ENCODE data around the gene BICRA. TPM values are rescaled to one million over a fixed set of nuclear protein-coding genes. Genes with fewer than 3 reads are reported as not detected.

Gene BICRA
- total and polyA plus RNA-seq, 4 donors: 6.1 to 16.1 (median 6.7) TPM

DNA sequence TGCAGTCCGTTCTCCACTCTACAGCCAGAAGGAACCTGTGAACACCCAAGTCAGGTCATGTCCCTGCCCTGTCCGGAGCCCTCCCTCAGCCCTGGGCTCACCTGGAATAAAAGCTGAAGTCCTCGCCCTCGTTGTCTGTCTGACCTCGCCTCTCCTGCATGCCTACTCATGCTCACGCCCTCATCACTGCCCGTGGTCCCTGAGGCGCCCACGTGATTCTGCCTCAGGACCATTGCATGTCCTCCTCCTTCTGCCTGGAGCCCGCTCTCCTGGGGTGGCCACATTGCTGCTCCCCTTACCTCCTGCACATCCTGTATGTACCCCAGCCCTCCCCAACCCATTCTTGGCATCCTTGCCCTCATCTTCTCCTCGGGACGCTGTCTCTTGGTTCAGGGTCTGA lies 42.2 kb downstream of the BICRA start:
- DNase-seq (no peak), ATAC-seq (ENCODE audit: insufficient read depth, low FRiP score) (no peak)
- no peak overlapping the region for H3K27ac ChIP-seq (ENCODE audit: low read depth in 1 of 2, low read length in 1 of 2)

DNA sequence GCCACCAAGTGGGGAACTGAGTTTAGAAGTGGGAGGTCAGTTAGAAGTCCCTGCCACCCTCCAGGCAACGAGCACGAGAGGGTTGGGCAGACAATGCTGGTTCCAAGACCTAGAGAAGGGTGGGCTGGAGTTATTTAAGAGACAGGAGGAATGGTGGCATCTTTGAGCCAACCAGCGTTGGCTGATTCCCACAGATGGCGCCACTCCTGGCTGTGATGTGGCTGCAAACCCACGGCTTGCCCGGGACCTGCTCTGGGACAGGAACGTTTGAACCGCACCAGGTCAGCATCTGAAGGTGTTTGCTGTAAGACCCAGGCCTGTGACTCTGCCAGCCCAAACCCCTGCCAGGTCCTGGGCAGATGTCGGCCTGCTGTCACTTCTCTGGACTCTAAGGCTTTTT lies 42.8 kb downstream of the BICRA start:
- no peak for ATAC-seq (ENCODE audit: insufficient read depth, low FRiP score)
- Histone ChIP-seq H3K27me3 (ENCODE audit: control insufficient read depth in 3 of 3, insufficient read depth in 3 of 3, low read length in 2 of 3) (no peaks in the 10 kb centered on the region), H3K4me3 (no peak overlapping the region), H3K9me3 (ENCODE audit: control insufficient read depth in 4 of 4, insufficient read depth in 3 of 4, low read length in 3 of 4) (no peaks in the 10 kb centered on the region), H3K4me1 (ENCODE audit: control insufficient read depth in 5 of 5, insufficient read depth in 5 of 5, low read length in 5 of 5) (peaks cover 0 to 7% (median 0%) of the 10 kb centered on the region in 5 donors), H3K27ac (ENCODE audit: low read depth in 1 of 2, low read length in 1 of 2) (no peak overlapping the region), H3K9ac (ENCODE audit: insufficient read depth in 1 of 2, low read length in 2 of 2) (no peak overlapping the region), H3K36me3 (ENCODE audit: control insufficient read depth in 4 of 4, insufficient read depth in 4 of 4, low read length in 4 of 4) (peaks cover 0 to 9% (median 6%) of the 10 kb centered on the region in 4 donors)
- DNase-seq: no peak
- TF ChIP-seq, protein P1, sequence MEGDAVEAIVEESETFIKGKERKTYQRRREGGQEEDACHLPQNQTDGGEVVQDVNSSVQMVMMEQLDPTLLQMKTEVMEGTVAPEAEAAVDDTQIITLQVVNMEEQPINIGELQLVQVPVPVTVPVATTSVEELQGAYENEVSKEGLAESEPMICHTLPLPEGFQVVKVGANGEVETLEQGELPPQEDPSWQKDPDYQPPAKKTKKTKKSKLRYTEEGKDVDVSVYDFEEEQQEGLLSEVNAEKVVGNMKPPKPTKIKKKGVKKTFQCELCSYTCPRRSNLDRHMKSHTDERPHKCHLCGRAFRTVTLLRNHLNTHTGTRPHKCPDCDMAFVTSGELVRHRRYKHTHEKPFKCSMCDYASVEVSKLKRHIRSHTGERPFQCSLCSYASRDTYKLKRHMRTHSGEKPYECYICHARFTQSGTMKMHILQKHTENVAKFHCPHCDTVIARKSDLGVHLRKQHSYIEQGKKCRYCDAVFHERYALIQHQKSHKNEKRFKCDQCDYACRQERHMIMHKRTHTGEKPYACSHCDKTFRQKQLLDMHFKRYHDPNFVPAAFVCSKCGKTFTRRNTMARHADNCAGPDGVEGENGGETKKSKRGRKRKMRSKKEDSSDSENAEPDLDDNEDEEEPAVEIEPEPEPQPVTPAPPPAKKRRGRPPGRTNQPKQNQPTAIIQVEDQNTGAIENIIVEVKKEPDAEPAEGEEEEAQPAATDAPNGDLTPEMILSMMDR (IDR thresholded peaks at IDR 0.05; ENCODE audit: control extremely low read depth, extremely low read depth): no peak
- WGBS, 2 donors: 90 to 93% methylated on average over 9 of the region's 9 CpGs

More for the DNA sequence above, 42.2 kb downstream of the BICRA start:
- no peaks in the 10 kb centered on the region for H3K9me3 ChIP-seq (ENCODE audit: control insufficient read depth in 4 of 4, insufficient read depth in 3 of 4, low read length in 3 of 4)
- no peak overlapping the region for H3K9ac ChIP-seq (ENCODE audit: insufficient read depth in 1 of 2, low read length in 2 of 2)
- H3K27me3 ChIP-seq (ENCODE audit: control insufficient read depth in 3 of 3, insufficient read depth in 3 of 3, low read length in 2 of 3): no peaks in the 10 kb centered on the region
- TF ChIP-seq, protein P1 (IDR thresholded peaks at IDR 0.05; ENCODE audit: control extremely low read depth, extremely low read depth): no peak
- H3K4me3 ChIP-seq: no peak overlapping the region
- WGBS, 2 donors: 91 to 94% methylated on average over 12 of the region's 12 CpGs
- peaks cover 0 to 7% (median 0%) of the 10 kb centered on the region in 5 donors for H3K4me1 ChIP-seq (ENCODE audit: control insufficient read depth in 5 of 5, insufficient read depth in 5 of 5, low read length in 5 of 5)
- peaks cover 0 to 11% (median 7%) of the 10 kb centered on the region in 4 donors for H3K36me3 ChIP-seq (ENCODE audit: control insufficient read depth in 4 of 4, insufficient read depth in 4 of 4, low read length in 4 of 4)

DNA sequence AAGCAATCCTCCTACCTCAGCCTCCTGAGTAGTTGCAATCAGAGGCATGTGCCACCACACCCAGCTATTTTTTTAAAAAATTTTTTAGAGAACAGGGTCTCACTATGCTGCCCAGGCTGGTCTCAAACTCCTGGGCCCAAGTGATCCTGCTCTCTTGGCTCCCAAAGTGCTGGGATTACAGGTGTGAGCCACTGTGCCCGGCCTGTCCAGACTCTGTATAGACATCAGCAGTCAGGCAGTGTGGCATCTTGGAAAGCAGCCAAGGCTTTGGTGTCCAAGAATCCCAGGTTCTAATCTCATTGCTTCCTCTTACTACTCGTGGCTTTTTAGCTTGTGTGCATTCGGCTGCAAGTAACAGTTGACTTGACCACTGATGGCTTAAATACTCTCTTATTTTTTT lies 43.4 kb downstream of the BICRA start:
- WGBS, 2 donors: 53 to 64% methylated on average over 3 of the region's 3 CpGs
- Histone ChIP-seq H3K9me3 (ENCODE audit: control insufficient read depth in 4 of 4, insufficient read depth in 3 of 4, low read length in 3 of 4) (no peaks in the 10 kb centered on the region), H3K27me3 (ENCODE audit: control insufficient read depth in 3 of 3, insufficient read depth in 3 of 3, low read length in 2 of 3) (no peaks in the 10 kb centered on the region), H3K27ac (ENCODE audit: low read depth in 1 of 2, low read length in 1 of 2) (no peak overlapping the region), H3K36me3 (ENCODE audit: control insufficient read depth in 4 of 4, insufficient read depth in 4 of 4, low read length in 4 of 4) (peaks cover 0 to 9% (median 5%) of the 10 kb centered on the region in 4 donors), H3K9ac (ENCODE audit: insufficient read depth in 1 of 2, low read length in 2 of 2) (no peak overlapping the region), H3K4me3 (no peak overlapping the region), H3K4me1 (ENCODE audit: control insufficient read depth in 5 of 5, insufficient read depth in 5 of 5, low read length in 5 of 5) (peaks cover 0 to 7% (median 0%) of the 10 kb centered on the region in 5 donors)
- DNase-seq (no peak), ATAC-seq (ENCODE audit: insufficient read depth, low FRiP score) (no peak)
- TF ChIP-seq, protein P1 (IDR thresholded peaks at IDR 0.05; ENCODE audit: control extremely low read depth, extremely low read depth): no peak

DNA sequence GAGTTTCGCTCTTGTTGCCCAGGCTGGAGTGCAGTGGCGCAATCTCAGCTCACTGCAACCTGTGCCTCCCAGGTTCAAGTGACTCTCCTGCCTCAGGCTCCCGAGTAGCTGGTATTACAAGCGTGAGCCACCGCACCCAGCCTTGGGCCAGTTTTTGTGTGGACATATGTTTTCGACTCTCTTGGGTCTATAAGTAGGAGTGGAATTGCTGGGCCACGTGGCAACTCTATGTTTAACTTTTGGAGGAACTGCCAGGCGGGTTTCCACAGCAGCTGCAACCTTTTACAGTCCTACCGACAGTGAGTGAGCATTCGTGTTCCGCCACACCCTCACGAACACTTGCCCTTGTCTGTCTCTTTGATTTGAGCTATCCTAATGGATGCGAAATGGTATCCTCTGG lies 44.9 kb downstream of the BICRA start:
- H3K4me1 ChIP-seq (ENCODE audit: control insufficient read depth in 5 of 5, insufficient read depth in 5 of 5, low read length in 5 of 5): no peaks in the 10 kb centered on the region
- no peak overlapping the region for H3K27ac ChIP-seq (ENCODE audit: low read depth in 1 of 2, low read length in 1 of 2)
- no peak overlapping the region for H3K4me3 ChIP-seq
- 92 to 94% methylated on average over 13 of the region's 13 CpGs for WGBS, 2 donors
- TF ChIP-seq, protein P1 (IDR thresholded peaks at IDR 0.05; ENCODE audit: control extremely low read depth, extremely low read depth): no peak
- no peaks in the 10 kb centered on the region for H3K27me3 ChIP-seq (ENCODE audit: control insufficient read depth in 3 of 3, insufficient read depth in 3 of 3, low read length in 2 of 3)
- ATAC-seq (ENCODE audit: insufficient read depth, low FRiP score): no peak
- H3K9me3 ChIP-seq (ENCODE audit: control insufficient read depth in 4 of 4, insufficient read depth in 3 of 4, low read length in 3 of 4): no peaks in the 10 kb centered on the region
- no peak for DNase-seq
- H3K9ac ChIP-seq (ENCODE audit: insufficient read depth in 1 of 2, low read length in 2 of 2): no peak overlapping the region
- H3K36me3 ChIP-seq (ENCODE audit: control insufficient read depth in 4 of 4, insufficient read depth in 4 of 4, low read length in 4 of 4): peaks cover 0 to 9% (median 5%) of the 10 kb centered on the region in 4 donors
